ENCODE data around the gene DPM3. TPM values are rescaled to one million over a fixed set of nuclear protein-coding genes. Genes with fewer than 3 reads are reported as not detected.

DPM3 gene
- polyA plus RNA-seq, 1 of the 3 experiments (the other 2 are of a cell fraction) = 317 TPM

- Histone ChIP-seq H3K9me3 (no peaks in the 10 kb centered on the region), H3F3A (replicated peaks; ENCODE audit: insufficient read depth) (peaks cover 4% of the 10 kb centered on the region), H3K27ac (ENCODE audit: low read depth in 2 of 2, low read length in 1 of 2) (no peak overlapping the region; a peak in 1 of 4 replicates), H2AFZ (ENCODE audit: low read depth) (no peak overlapping the region), H3K79me2 (ENCODE audit: insufficient read depth) (no peaks in the 10 kb centered on the region), H3K9ac (no peak overlapping the region), H4K20me1 (ENCODE audit: insufficient read depth) (no peaks in the 10 kb centered on the region), H3K4me2 (no peak overlapping the region), H3K4me3 (ENCODE audit: low read depth in 2 of 2, low read length in 1 of 2) (no peak overlapping the region), H3K36me3 (replicated peaks in 1 of 2; ENCODE audit: control insufficient read depth in 1 of 2, insufficient read depth in 2 of 2, low read length in 1 of 2) (peaks cover 13 to 29% of the 10 kb centered on the region in 2 experiments), H3K4me1 (ENCODE audit: control insufficient read depth in 1 of 2, insufficient read depth in 2 of 2, low read depth in 1 of 2, low read length in 1 of 2) (peaks cover 0 to 25% of the 10 kb centered on the region in 2 experiments; a peak in 1 of 4 replicates), H3K9me2 (no peaks in the 10 kb centered on the region), H3K27me3 (ENCODE audit: insufficient read depth) (no peaks in the 10 kb centered on the region)
- WGBS (ENCODE audit: low lambda C conversion rate) = 95% methylated on average over 11 of the region's 20 CpGs
- ChIA-PET CTCF (interaction anchor here (0.7 to 5.4 kb wide), 7 partner anchors 8 to 99 kb away, joined by 3 to 60 read pairs (median 5); partner anchors contain the start of gene TRIM46), POLR2A (interaction anchor here (2.0 kb wide), 1 partner anchor 10 kb away, joined by 19 read pairs; no protein-coding TSS in a partner anchor)
- no peak for DNase-seq
- no peak for TF ChIP-seq TCF12 (IDR thresholded peaks at IDR 0.05)
- TF ChIP-seq MXI1 (IDR thresholded peaks at IDR 0.05; ENCODE audit: low read depth, low read length) = no peak
- TF ChIP-seq MEF2A (IDR thresholded peaks at IDR 0.05; ENCODE audit: borderline replicate concordance, low read depth) = no peak
- no peak for TF ChIP-seq NFIC (IDR thresholded peaks at IDR 0.05; ENCODE audit: borderline replicate concordance)
- TF ChIP-seq POLR2AphosphoS5 (IDR thresholded peaks at IDR 0.05; ENCODE audit: low read depth, low read length) = no peak
- TF ChIP-seq FOXM1 (IDR thresholded peaks at IDR 0.05; ENCODE audit: low read depth) = no peak
- no peak for TF ChIP-seq RFX5 (IDR thresholded peaks at IDR 0.05; ENCODE audit: low read length)
- TF ChIP-seq EP300 (IDR thresholded peaks at IDR 0.05; ENCODE audit: borderline replicate concordance in 1 of 2, low read depth in 1 of 2, low read length in 1 of 2) = no peak
- TF ChIP-seq, protein P1, sequence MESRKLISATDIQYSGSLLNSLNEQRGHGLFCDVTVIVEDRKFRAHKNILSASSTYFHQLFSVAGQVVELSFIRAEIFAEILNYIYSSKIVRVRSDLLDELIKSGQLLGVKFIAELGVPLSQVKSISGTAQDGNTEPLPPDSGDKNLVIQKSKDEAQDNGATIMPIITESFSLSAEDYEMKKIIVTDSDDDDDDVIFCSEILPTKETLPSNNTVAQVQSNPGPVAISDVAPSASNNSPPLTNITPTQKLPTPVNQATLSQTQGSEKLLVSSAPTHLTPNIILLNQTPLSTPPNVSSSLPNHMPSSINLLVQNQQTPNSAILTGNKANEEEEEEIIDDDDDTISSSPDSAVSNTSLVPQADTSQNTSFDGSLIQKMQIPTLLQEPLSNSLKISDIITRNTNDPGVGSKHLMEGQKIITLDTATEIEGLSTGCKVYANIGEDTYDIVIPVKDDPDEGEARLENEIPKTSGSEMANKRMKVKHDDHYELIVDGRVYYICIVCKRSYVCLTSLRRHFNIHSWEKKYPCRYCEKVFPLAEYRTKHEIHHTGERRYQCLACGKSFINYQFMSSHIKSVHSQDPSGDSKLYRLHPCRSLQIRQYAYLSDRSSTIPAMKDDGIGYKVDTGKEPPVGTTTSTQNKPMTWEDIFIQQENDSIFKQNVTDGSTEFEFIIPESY (IDR thresholded peaks at IDR 0.05; ENCODE audit: borderline replicate concordance, low read depth) = no peak
- TF ChIP-seq TEAD4 (IDR thresholded peaks at IDR 0.05; ENCODE audit: borderline replicate concordance, insufficient read depth) = no peak
- TF ChIP-seq EZH2phosphoT487 (IDR thresholded peaks at IDR 0.05; ENCODE audit: borderline replicate concordance, low read depth) = no peak
- no peak for TF ChIP-seq SIN3A (IDR thresholded peaks at IDR 0.05; ENCODE audit: borderline replicate concordance, low read depth, low read length)
- no peak for TF ChIP-seq RAD21 (IDR thresholded peaks at IDR 0.05; ENCODE audit: low read length)
- TF ChIP-seq, protein P2, sequence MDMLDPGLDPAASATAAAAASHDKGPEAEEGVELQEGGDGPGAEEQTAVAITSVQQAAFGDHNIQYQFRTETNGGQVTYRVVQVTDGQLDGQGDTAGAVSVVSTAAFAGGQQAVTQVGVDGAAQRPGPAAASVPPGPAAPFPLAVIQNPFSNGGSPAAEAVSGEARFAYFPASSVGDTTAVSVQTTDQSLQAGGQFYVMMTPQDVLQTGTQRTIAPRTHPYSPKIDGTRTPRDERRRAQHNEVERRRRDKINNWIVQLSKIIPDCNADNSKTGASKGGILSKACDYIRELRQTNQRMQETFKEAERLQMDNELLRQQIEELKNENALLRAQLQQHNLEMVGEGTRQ (IDR thresholded peaks at IDR 0.05; ENCODE audit: borderline replicate concordance, low read depth, low read length) = no peak
- TF ChIP-seq PBX3 (IDR thresholded peaks at IDR 0.05) = no peak
- TF ChIP-seq RCOR1 (IDR thresholded peaks at IDR 0.05; ENCODE audit: low read length) = no peak
- TF ChIP-seq, protein P3, sequence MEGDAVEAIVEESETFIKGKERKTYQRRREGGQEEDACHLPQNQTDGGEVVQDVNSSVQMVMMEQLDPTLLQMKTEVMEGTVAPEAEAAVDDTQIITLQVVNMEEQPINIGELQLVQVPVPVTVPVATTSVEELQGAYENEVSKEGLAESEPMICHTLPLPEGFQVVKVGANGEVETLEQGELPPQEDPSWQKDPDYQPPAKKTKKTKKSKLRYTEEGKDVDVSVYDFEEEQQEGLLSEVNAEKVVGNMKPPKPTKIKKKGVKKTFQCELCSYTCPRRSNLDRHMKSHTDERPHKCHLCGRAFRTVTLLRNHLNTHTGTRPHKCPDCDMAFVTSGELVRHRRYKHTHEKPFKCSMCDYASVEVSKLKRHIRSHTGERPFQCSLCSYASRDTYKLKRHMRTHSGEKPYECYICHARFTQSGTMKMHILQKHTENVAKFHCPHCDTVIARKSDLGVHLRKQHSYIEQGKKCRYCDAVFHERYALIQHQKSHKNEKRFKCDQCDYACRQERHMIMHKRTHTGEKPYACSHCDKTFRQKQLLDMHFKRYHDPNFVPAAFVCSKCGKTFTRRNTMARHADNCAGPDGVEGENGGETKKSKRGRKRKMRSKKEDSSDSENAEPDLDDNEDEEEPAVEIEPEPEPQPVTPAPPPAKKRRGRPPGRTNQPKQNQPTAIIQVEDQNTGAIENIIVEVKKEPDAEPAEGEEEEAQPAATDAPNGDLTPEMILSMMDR (IDR thresholded peaks at IDR 0.05) = no peak
- no peak for TF ChIP-seq CHD2 (IDR thresholded peaks at IDR 0.05; ENCODE audit: low read length, partially characterized antibody)
These were observed 43.5 kb upstream of the DPM3 start for GRCh38 chr1:155183775-155184221.

All from SK-N-SH (cell line).